Measurements from ENCODE around the gene USP25.

DNA sequence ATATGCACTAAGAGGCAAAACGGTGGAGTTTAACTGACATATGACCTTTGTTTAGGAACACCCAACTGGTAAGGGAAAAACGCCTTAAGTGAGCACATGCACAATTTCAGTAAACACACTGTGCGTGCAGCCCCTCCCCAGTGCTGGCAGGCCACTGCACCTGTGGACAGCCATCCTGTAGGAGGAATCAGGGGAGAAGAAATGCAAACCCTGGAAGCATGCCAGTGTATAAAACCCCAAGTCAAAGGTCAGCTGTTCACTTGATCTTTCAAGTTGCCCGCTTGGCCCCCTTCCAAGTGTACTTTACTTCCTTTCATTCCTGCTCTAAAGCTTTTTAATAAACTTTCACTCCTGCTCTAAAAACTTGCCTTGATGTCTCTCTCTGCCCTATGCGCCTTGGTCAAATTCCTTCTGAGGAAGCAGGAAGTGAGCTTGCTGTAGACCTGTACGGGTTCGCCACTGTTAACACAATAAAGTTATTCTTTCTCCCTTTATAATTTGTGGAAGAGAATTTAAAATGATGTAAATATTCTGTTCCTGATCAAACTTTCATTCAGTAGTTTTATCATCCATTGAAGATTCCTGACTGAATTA is 31.8 kb downstream of the USP25 start:
- TF ChIP-seq, protein P1, sequence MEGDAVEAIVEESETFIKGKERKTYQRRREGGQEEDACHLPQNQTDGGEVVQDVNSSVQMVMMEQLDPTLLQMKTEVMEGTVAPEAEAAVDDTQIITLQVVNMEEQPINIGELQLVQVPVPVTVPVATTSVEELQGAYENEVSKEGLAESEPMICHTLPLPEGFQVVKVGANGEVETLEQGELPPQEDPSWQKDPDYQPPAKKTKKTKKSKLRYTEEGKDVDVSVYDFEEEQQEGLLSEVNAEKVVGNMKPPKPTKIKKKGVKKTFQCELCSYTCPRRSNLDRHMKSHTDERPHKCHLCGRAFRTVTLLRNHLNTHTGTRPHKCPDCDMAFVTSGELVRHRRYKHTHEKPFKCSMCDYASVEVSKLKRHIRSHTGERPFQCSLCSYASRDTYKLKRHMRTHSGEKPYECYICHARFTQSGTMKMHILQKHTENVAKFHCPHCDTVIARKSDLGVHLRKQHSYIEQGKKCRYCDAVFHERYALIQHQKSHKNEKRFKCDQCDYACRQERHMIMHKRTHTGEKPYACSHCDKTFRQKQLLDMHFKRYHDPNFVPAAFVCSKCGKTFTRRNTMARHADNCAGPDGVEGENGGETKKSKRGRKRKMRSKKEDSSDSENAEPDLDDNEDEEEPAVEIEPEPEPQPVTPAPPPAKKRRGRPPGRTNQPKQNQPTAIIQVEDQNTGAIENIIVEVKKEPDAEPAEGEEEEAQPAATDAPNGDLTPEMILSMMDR (conservative IDR thresholded peaks at IDR 0.05; ENCODE audit: low read depth in 2 of 2) = no peak
- no peak for TF ChIP-seq CREB1 (CRISPR knock-in tag; IDR thresholded peaks at IDR 0.05; ENCODE audit: low read depth)
- no peak for TF ChIP-seq REST (IDR thresholded peaks at IDR 0.05; ENCODE audit: unreplicated experiment)
- TF ChIP-seq ZNF331 (CRISPR knock-in tag; IDR thresholded peaks at IDR 0.05; ENCODE audit: low read depth) = no peak
- TF ChIP-seq EZH2 (IDR thresholded peaks at IDR 0.05; ENCODE audit: low read depth, unreplicated experiment) = no peak
- TF ChIP-seq EZH2phosphoT487 (IDR thresholded peaks at IDR 0.05; ENCODE audit: unreplicated experiment) = no peak
- no peak for TF ChIP-seq POLR2AphosphoS5 (IDR thresholded peaks at IDR 0.05; ENCODE audit: low read depth)
- no peak for TF ChIP-seq ZNF462 (CRISPR knock-in tag; IDR thresholded peaks at IDR 0.05)
- TF ChIP-seq NANOG (IDR thresholded peaks at IDR 0.05; ENCODE audit: borderline replicate concordance) = no peak
- TF ChIP-seq ETS1 (IDR thresholded peaks at IDR 0.05) = no peak

Data from GM23338 (cell line).